IPS-20b (cell line): ENCODE data around the gene ZIC2.
"Not testable (repeated sequence)": the region's sequence is repeated elsewhere in the genome, so short reads cannot be mapped to it uniquely, and the experiment has no call there.

Source experiments
- H3K27ac ChIP-seq: one replicate; pipeline ENCODE4 v1.5.1; 2013; ENCODE audit warnings: low read length
- H3K27me3 ChIP-seq: 2 replicates; pipeline ENCODE4 v1.6.1; 2013; ENCODE audit warnings: mild to moderate bottlenecking, low read length, inconsistent platforms; ENCODE audit not compliant: insufficient read depth
- H3K36me3 ChIP-seq: 2 replicates; pipeline ENCODE4 v1.6.1; 2013; ENCODE audit warnings: low read depth, mild to moderate bottlenecking, inconsistent platforms, low read length, moderate library complexity; ENCODE audit not compliant: insufficient read depth
- H3K4me1 ChIP-seq: 2 replicates; pipeline ENCODE4 v1.6.1; 2013; ENCODE audit warnings: mild to moderate bottlenecking, control low read depth, inconsistent platforms, low read length, moderate library complexity; ENCODE audit not compliant: insufficient read depth
- H3K4me3 ChIP-seq: 2 replicates; pipeline ENCODE4 v1.5.1; 2013; ENCODE audit warnings: mild to moderate bottlenecking, low read length, inconsistent platforms
- H3K9ac ChIP-seq: 2 replicates; pipeline ENCODE4 v1.6.1; 2013; ENCODE audit warnings: low read depth, mild to moderate bottlenecking, inconsistent platforms, low read length, moderate library complexity
- H3K9me3 ChIP-seq: 2 replicates; pipeline ENCODE4 v1.6.1; 2013; ENCODE audit warnings: mild to moderate bottlenecking, low read depth, low read length, inconsistent platforms; ENCODE audit not compliant: insufficient read depth

Gene ZIC2

DNA sequence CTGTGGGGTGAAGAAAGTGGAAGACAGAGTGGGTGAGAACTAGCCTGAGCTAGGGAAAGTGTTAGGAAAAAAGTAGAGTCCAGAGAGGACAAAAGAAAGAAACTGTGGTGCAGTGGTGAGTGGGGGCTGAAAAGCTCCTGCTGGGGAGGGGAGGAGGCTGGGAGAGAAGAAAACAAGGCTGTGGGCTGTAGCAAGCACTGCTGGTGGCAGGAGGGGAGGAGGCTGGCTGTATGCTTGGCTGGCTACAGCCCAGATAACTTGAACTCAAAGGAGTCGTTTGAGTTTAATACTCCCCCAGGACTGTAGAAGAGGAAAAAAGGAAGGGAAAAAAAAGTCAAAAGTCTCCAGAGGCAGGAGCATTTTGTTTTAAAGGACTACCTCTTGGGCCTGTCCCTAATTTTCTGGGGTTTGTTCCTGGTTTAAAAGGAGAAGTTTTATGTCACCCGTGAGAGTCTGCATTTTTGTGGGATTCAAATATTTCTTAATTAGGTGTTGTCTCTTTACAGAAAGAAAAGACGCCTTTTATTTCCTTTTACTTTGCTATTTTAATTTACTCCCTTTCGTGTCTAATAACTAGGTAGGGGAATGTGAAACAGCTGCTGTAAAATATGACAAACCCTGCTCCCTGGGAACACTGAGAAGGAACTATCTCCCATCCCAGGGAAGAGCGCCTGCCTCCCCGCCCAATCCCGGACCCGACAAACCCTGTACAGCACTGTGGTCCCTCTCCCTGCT, 31.7 kb upstream of the ZIC2 start:
- no peak overlapping the region for H3K27ac ChIP-seq
- H3K9me3 ChIP-seq: no peaks in the 10 kb centered on the region

DNA sequence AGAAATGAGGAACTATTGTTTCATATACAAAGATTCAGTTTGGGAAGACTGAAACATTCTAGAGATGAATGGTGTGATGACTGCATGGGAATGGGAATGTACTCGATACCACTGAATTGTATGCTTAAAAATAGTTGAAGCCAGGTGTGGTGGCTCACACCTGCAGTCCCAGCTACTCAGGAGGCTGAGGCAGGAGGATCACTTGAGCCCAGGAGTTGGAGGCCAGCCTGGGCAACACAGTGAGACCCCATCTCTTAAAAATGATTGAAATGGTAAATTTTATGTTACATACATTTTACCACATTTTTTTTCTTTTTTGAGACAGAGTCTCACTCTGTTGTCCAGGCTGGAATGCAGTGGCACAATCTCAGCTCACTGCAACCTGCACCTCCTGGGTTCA, 29.9 kb upstream of the ZIC2 start:
- H3K4me3 ChIP-seq, H3K9ac ChIP-seq, H3K27ac ChIP-seq, H3K9me3 ChIP-seq, H3K36me3 ChIP-seq: not testable (repeated sequence)
- Histone ChIP-seq H3K27me3 (peaks cover 40% of the 10 kb centered on the region), H3K4me1 (peaks cover 15% of the 10 kb centered on the region; the same call in 1 of the 2 replicates)

More for the DNA sequence above, 31.7 kb upstream of the ZIC2 start:
- H3K9ac ChIP-seq: peak overlapping the region; percentile 10; the same call in 1 of the 2 replicates
- no peak overlapping the region for H3K4me3 ChIP-seq
- H3K4me1 ChIP-seq: peaks cover 10% of the 10 kb centered on the region; the same call in 1 of the 2 replicates
- H3K27me3 ChIP-seq: peaks cover 22% of the 10 kb centered on the region
- H3K36me3 ChIP-seq: no peaks in the 10 kb centered on the region

DNA sequence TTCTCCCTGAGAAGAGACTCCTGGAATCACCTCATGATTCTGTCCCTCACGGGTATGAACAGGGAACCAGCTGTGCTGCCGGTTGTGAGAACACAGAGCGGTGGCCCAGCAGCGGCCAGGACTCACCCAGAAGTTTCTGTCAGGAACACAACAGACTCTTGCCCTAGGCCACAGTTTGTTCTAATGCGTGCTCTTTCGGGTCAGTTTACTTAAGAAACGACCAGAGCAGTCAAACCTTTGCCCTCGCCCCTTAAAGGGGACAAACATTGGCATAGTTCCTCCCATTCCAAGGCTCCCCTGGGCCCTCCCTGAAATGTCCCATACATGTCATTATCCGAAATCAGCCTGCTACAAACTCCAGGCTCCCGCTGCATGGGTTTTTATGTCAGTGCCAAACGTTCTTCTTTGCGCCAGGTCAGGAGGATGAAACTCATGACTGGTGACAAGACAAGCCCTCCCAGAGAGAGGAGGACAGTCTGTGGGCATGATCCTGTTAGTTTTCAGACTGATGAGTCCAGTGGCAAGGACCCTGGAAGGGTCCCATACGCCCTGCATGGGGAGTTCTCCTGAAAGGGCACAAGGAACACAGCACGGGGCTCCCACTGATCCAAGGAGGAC, 28.3 kb upstream of the ZIC2 start:
- Histone ChIP-seq H3K9ac (no peak overlapping the region), H3K9me3 (no peaks in the 10 kb centered on the region), H3K36me3 (no peaks in the 10 kb centered on the region), H3K27ac (no peak overlapping the region), H3K4me1 (peaks cover 18% of the 10 kb centered on the region; the same call in 1 of the 2 replicates), H3K4me3 (no peak overlapping the region), H3K27me3 (peaks cover 56% of the 10 kb centered on the region)

DNA sequence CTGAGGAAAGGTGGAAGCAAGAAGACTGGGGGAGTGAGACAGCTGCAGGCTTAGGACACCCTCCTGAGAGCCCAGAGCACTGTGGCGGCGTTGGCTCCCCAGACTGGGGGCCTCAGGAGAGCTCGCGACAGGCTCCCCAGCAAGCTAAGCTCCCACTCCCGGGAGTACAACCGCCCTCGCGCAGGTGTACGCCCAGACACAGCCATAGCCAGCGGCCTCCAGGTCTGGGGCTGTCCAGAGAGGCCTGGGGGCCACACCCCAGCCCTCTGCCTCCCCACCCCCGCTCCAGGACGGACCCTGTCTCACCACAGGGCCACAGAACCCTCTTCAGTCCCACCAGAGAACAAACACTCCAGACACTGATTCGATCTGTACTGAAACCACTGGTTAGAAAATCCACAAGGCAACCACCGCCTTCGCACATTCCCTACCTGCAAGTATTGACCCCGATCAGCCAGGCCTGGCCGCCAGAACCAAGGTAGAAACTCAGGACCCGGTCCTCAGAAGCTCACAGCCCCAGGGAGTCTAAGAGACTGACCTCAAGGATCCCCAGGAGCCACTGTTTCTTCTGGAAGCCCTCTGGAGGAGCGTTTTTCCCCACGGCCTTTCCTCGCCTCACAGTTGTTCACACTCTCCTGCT, 26.4 kb upstream of the ZIC2 start:
- H3K9me3 ChIP-seq: no peaks in the 10 kb centered on the region
- H3K27ac ChIP-seq: no peak overlapping the region
- peak overlapping the region; percentile 70; the same call in 1 of the 2 replicates for H3K9ac ChIP-seq
- H3K4me3 ChIP-seq: peak overlapping the region; percentile 63; the same call in 1 of the 2 replicates
- H3K27me3 ChIP-seq: peaks cover 75% of the 10 kb centered on the region
- peaks cover 15% of the 10 kb centered on the region; the same call in 1 of the 2 replicates for H3K4me1 ChIP-seq
- H3K36me3 ChIP-seq: no peaks in the 10 kb centered on the region

DNA sequence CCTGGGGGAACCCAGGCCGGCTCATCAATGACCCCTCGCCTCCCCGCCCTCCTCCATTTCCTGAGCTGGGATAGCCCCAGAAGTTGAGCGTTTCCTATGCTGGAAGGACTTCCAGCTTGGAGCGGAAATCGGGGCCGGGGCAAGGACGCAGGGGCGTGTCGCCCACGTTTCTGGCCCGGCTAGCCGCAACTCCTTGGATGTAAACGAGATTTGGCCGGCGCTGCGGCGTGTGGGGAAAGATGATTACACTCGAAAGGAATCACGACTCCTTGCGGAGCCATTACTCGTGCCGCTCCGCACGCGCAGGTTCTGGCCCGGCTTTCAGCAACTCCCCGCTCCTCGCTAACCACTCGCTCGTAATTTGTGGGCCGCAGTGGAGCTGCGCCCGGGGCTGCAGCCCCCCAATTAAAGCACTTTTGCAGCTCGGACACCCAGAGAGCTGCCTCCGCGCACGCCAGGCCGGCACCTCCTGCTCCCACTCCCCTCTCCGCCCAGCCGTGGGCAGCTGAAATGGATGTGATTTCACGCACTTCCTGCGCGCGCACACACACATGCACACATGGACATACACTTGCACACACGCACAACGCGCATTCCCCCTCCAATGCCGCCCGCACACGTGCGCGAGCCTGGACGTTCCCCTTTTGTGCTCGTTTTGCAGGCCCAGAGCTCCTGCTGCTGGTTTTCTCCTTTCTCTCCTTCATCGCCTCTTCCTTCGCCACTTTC, 25.7 kb upstream of the ZIC2 start:
- Histone ChIP-seq H3K9me3 (no peaks in the 10 kb centered on the region), H3K4me3 (peak overlapping the region; percentile 63), H3K9ac (peak overlapping the region; percentile 70; the same call in 1 of the 2 replicates), H3K27ac (no peak overlapping the region), H3K36me3 (no peaks in the 10 kb centered on the region), H3K4me1 (peaks cover 16% of the 10 kb centered on the region; the same call in 1 of the 2 replicates), H3K27me3 (peaks cover 82% of the 10 kb centered on the region)

DNA sequence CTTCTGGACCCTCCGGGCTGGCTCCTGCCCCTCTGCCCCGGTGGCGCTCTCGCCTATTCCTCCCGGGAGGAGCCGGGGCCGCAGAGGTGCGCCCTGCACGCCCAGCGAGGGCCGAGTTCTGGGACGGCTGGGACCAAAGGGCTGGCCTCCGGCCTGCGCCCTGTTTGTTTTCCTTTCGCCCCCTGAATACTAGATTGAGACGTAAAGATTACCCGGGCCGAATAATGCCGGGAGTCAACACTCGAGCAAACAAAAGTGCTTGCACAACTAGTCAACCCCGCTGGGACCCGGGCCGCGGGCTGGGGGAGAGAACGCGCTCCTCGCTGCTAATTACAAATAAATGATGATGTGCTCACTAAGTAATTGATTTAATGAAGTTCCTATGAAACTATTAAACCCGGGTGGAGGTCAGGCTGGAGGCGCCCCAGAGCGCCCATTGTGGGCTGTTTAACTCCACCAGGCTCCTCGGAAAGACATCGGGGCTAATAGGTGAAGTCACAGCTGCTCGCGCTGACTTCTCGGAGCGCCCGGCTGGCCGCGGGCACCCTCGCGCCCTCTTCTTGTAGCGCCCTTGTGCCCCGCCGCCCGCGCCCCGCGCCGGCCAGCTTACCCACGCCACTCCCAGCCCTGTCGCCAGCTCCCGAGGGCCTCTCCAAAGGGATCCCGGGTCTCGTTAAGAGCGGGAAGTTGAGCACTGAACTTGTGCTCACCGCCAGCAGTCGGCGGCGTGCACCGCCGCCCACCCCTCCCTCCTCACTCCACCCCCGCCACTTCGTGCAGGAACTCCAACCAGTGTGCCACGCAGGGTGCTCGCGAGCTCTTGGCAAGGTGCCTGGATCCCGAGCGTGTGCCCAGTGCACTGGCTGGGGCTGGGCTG, 24.9 kb upstream of the ZIC2 start:
- Histone ChIP-seq H3K4me3 (peak overlapping the region; percentile 63), H3K9ac (peak overlapping the region; percentile 70; the same call in 1 of the 2 replicates), H3K9me3 (no peaks in the 10 kb centered on the region), H3K36me3 (no peaks in the 10 kb centered on the region), H3K27ac (no peak overlapping the region), H3K4me1 (peaks cover 20% of the 10 kb centered on the region; the same call in 1 of the 2 replicates), H3K27me3 (peaks cover 90% of the 10 kb centered on the region)

DNA sequence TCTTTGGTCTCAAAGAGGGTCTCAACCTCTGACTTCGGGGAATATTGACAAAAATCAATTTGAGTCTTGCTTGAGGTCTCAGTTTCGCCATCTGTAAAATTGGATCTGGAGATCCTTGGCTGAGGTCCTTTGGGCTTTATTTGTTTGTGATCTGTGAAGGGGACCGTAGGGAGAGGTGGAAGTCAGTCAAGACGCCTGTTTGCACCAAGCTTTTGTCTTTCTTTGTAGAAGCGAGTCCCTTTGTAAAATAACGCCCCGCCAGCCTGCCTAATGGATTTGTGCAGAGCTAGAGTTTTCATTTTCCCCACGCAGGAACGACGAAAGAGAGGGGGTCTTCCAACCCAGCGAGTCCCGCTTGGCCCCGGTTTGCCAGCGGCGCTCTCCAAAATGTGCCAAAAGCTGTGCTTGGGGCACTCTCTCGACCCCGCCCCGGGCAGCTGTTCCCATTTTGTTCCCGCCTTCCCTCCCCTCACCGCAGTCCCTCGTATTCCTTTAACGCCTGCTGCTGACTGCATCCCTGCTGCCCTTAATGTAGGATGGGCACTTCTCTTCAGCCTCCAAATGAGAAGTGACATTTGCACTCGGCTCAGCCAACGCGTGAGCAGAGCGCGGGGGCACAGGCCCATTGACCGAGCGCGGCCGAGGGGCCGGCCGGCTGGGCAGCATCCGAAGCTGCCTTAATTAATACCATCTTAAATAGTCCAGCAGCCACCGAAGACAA, 23.0 kb upstream of the ZIC2 start:
- peaks cover 89% of the 10 kb centered on the region for H3K27me3 ChIP-seq
- H3K4me3 ChIP-seq: peak overlapping the region; percentile 63

DNA sequence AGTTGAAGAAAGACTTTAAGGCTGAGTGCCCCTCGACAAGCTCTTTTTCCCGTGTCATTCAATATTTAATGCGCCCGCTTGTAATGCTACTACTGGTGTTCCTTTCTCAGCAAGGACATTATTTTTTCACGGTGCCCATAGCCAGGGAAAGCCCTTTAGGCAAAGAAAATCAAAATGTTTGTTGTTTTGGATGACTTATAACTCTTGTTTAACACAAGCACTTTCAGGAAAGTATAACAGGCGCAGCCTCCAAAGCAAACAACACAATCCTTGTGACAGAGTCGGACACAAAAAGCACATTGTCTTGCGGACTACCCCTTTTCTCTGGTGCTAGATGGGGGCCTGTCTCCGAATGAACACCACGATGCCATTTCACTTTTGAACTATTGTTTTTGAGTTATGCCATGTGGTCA, 22.5 kb upstream of the ZIC2 start:
- H3K9me3 ChIP-seq: no peaks in the 10 kb centered on the region
- H3K36me3 ChIP-seq: peaks cover 8% of the 10 kb centered on the region
- H3K4me1 ChIP-seq: peaks cover 29% of the 10 kb centered on the region
- no peak overlapping the region for H3K27ac ChIP-seq
- peak overlapping the region; percentile 56; the same call in 1 of the 2 replicates for H3K9ac ChIP-seq
- H3K4me3 ChIP-seq: peak overlapping the region; percentile 63
- peaks cover 84% of the 10 kb centered on the region for H3K27me3 ChIP-seq

More for the DNA sequence above, 23.0 kb upstream of the ZIC2 start:
- H3K9me3 ChIP-seq: no peaks in the 10 kb centered on the region
- no peak overlapping the region for H3K27ac ChIP-seq
- peaks cover 29% of the 10 kb centered on the region for H3K4me1 ChIP-seq
- H3K9ac ChIP-seq: peak overlapping the region; percentile 56; the same call in 1 of the 2 replicates
- peaks cover 2% of the 10 kb centered on the region; the same call in 1 of the 2 replicates for H3K36me3 ChIP-seq

DNA sequence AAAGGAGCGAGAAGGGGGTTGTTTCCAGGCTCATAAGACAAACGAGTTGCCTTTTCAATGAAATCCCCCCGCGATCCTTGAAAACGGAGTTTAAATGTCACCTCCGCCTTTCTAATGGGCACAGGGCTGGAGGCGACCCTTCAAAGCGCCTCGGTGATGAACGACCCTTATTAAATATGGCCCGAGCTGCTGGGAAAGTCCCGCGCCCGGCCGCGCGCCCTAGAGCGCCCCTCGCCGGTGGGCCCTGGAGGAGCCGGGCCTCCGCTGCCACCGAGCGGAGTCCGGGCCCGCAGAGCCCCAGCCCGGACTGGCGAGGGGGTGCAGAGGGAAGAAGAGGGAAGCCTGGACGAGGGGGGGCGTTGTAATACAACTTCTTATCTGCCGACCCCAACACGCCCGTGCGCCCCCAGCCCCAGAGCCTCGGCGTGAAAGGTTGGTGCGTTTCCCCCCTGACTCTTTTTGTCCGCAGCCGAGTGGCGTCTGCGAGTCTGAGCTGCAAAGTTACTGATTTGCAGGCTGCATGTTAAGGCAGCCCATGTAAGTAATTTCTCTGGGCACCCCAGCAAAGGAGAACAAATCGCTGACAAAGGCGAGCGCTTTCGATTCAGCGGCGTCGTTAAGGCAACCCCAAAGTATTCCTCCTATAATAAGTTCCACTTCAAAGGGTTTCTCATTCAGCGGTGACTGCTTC, 21.9 kb upstream of the ZIC2 start:
- Histone ChIP-seq H3K27me3 (peaks cover 78% of the 10 kb centered on the region), H3K27ac (no peak overlapping the region), H3K9me3 (no peaks in the 10 kb centered on the region), H3K36me3 (peaks cover 13% of the 10 kb centered on the region), H3K4me1 (peaks cover 29% of the 10 kb centered on the region), H3K4me3 (peak overlapping the region; percentile 63), H3K9ac (peak overlapping the region; percentile 56; the same call in 1 of the 2 replicates)
